HG03095 (cell line): ENCODE results near the gene CDX2.

Source experiments
- ATAC-seq: cut with Tn5 transposase; IDR thresholded peaks from one replicate; pipeline ENCODE4 v1.9.1; 2021; ENCODE audit warnings: moderate library complexity; ENCODE audit not compliant: unreplicated experiment

CDX2 gene

GRCh38 chr13:27918918-27919658, 50.0 kb downstream of the CDX2 start:
- no peak for ATAC-seq

GRCh38 chr13:27918041-27918917, 50.8 kb downstream of the CDX2 start:
- no peak for ATAC-seq

- ATAC-seq, result no peak
These were observed 51.8 kb downstream of the CDX2 start for GRCh38 chr13:27917121-27917947.

DNA sequence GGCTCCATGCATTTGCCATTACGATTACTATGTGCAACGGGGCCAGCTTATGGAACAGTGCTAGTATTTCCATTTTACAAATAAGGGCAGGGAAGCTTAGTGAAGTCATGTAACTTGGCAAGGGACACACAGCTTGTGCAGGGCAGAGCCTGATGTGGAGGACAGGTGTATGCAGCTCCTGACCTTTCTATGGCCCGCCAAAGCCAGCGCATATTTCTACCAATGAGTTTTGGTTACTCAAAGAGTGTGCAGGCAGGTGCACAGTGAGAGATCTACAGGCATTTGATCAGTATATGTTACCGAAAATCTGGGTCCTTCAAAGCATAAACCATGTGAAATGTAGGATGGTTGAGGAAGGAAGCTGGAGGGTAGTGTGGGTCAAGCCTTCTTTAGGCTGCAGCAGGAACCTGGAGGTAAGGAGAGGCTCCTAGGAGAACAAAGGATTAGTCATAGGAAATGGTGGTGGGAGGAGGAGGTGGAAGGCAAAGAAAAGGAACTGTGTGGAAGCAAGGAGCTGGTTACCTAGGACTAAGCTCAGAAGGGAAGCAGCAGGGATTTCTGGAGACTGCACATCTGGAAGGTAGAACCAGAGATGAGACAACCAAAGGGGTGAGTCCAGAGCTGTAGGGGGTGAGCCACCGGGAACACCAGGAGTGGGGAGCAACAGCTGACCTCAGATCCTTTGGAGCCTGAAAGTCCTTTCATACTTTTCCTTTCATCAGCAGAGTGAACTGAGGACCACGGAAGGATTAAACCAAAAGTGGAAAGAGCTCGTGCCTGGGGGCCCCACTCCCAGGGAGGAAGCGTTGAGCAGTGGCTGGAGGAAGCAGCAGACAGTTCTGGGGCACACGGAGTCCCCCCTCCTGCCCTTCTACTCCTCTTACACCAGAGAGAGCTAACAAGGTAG, 53.6 kb downstream of the CDX2 start:
- ATAC-seq, result no peak

GRCh38 chr13:27913160-27913559, 56.0 kb downstream of the CDX2 start:
- no peak for ATAC-seq

DNA sequence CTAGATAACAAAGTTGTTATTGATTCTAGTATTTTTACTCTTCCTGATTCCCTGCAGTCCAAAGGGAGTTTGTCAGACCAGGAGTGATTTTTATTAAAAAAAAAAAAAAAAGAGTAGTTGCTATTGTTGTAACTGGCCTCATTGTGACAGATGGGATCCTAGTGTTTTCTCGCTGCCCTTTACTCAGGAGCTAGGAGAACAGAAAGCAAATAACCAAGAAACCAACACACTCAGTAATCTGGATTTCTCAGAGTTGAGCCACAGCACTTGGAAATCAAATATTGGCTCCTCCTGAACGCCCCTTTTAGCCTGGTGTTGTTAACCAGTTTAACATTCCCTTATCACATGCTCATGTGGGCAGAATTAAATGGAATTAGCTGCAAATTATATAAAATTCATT, 57.6 kb downstream of the CDX2 start:
- ATAC-seq, result no peak
